NCI-H2081 (cell line): ENCODE results near the gene RGS19.

Source experiments
- DNase-seq, 2 experiments: peaks; one replicate each; lab custom pipeline; 2025; lab: John Stamatoyannopoulos, UW

The RGS19 gene

GRCh38 chr20:64107736-64108457 lies 28.6 kb upstream of the RGS19 start:
- DNase-seq, result no peak

GRCh38 chr20:64106981-64107735 lies 27.8 kb upstream of the RGS19 start, which contains the start of gene NPBWR2:
Gene NPBWR2 (minus strand): TSS chr20:64107565. CDS start chr20:64106831, 734 bp downstream.
- DNase-seq, result no peak

DNA sequence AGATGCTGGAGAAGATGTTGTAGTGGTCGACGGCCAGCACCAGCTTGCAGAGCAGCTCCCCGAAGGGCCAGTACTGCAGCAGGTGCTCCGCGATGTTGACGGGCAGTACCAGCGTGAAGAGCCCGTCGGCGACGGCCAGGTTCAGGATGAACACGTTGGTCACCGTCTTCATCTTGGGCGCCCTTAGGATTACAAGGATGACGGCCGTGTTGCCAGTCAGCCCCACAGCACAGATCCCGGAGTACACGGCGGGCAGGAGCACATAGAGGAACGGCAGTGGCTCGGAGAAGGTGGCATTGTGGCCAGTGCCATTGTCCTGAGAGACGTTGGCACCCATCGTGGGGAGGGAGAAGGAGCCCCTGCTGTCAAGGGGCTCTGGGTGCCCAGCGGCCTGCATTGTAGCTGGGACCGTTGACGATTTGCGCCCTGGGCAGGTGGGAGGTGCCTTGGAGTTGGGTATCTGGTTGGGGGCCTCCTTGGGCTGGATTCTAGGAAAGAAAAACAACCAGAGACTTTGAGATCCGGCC lies 27.2 kb upstream of the RGS19 start:
- DNase-seq, result no peak

GRCh38 chr20:64105846-64106434 lies 26.6 kb upstream of the RGS19 start:
- DNase-seq, result no peak

DNA sequence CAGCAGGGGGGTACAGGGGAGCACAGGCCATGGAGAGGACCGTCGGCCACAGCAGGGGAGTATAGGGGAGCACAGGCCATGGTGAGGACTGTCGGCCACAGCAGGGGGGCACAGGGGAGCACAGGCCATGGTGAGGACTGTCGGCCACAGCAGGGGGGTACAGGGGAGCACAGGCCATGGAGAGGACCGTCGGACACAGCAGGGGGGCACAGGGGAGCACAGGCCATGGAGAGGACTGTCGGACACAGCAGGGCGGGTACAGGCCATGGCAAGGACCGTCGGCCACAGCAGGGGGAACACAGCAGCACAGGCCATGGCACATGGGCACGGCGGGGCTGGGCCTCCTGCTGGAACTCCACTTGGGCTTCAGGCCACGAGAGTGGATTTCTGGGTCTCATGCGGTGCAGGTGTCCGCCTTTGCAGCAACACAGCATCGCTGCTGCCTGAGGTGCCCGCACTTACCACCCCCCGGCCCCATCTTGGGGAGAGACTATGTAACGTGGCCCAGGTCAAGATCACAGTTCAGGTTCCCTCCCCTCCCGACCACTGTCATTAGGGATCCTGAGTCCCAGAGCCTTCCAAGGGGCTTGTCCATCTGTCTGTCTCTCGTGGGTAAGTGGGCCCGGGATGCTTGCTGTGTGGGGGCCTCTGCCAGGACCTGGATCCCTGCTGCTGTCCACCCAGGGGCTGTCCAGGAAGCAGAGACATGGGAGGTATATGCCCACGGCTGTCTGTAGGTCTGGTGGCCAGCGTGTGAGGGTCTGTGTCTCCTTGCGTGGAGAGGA lies 25.5 kb upstream of the RGS19 start:
- DNase-seq, result no peak

DNA sequence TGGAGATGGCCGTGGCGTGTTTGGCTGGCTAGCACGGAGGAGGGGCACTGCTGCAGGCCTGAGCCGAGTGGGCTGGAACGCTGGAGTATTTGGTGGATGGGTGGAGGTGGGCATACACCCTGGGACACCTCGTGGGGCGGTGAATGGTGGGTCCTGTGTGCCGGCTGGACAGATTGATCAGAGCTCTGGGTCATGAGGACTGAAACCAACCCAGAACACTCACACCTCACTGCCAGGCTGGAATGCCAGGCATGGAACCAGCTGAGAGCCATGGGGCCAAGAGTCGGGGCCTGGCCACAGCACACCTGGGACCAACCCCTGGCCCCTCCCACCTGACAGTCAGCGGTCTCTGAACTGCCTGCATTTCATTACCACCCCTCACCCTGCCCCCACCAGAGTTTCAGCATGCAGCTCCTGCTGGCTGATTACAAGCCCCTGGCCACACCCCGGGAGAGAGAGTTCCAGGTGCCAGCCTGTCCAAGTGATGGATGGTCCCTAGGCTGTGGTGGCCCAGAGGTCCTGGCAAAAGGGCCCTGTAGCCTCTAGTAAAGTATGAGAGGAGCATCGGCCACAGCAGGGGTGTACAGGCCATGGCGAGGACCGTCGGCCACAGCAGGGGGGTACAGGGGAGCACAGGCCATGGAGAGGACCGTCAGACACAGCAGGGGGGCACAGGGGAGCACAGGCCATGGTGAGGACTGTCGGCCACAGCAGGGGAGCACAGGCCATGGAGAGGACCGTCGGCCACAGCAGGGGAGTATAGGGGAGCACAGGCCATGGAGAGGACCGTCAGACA lies 24.8 kb upstream of the RGS19 start:
- DNase-seq, result no peak

- peak; percentile 47 to 59 for DNase-seq
These were observed 23.5 kb upstream of the RGS19 start for GRCh38 chr20:64102647-64103354.

DNA sequence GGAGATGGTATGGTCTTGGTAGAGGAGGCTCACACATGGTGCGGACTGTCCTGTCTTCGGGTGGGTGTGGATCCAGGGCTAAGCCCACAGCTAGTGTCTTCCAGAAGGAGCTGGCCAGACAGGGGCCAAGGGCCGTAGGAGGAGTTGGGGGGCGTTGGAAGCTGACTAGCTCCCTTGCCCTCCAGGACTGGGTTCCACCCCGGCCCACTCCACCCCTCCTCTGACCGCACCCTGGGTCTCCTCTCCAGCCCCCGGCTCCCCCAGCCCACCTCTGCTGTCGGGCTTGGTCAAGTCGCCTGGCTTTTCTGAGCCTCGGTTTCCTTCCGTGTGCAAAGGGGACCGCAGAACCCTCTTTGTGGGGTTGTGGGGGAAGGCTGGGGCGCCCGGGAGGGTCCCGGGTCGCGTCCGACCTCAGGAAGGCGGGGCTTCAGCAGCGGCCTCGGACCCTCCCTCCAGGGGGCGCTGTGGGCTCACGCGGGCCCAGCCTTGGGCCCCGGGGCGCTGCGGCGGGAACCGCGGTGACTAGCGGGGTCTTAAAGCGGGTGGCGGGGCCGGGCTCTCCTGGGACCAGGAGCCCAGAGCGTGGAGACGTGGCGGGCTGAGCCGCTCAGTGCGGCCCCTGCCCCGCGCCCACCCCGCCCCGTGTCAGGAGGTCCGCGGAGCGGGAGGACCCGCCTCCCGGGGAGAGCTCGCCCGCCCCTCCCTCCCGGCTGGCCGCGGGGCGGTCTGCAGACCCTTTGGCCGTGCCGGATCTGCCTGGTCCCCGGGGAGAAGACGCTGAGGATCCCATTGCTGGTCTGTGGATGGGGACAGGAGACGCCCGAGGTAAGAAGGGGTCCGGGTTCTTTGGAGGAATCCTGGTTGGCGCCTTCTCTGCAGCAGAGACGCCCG lies 22.7 kb upstream of the RGS19 start:
- peak; percentile 48 to 52 for DNase-seq

DNA sequence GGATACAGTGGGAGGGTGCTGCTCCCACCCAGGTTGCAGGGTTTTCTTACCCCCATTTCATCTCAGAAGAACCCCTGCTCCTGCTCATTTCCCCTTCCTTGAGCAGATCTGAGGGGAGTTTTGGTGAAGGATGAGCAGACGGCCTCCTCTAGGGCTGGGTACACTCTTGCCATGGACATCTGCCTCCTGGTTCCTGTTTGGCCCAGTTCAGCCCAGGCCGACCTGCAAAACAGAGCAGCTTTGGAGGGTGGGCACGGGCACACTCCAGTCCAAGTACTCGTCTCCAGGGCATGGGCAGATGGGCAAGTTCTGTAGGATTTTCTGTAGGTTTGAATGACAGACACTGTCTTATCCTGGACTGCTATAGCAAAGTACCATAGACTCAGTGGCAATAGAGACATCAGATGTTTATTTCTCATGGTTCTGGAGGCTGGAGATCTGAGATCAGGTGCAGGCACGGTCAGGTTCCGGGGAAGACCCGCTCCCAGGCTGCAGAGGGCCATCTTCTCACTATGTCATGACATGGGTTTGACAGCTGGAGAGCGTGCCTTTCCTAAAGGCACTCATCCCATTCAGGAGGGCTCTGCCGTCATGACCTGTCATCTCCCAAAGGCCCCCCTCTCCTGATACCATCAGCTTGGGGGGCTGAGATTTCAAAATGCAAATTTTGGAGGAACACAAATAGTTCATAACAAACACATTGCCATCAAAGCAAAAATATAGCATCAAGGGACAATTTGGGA lies 21.8 kb upstream of the RGS19 start:
- DNase-seq, result no peak

DNA sequence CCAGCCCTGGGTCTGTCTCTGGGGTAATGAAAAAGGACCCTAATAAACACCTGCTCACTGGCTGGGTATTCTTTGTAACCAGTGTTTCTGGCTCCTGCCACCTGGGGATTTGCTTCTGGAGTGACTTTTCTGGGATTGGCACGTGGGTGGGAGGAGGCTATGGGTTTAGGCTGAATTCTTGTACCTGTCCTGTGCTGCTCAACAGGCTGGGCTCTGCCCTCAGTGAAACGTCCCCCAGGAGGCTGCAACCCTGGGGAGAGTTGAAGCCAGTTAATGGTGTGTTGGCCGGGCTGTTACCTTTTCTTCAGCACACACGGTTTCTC lies 21.2 kb upstream of the RGS19 start:
- no peak for DNase-seq

- DNase-seq, result peak; percentile 37 to 57
These were observed 20.7 kb upstream of the RGS19 start for GRCh38 chr20:64099880-64100565.

GRCh38 chr20:64099086-64099786 lies 19.9 kb upstream of the RGS19 start:
- DNase-seq, result peak; percentile 52 to 87

DNA sequence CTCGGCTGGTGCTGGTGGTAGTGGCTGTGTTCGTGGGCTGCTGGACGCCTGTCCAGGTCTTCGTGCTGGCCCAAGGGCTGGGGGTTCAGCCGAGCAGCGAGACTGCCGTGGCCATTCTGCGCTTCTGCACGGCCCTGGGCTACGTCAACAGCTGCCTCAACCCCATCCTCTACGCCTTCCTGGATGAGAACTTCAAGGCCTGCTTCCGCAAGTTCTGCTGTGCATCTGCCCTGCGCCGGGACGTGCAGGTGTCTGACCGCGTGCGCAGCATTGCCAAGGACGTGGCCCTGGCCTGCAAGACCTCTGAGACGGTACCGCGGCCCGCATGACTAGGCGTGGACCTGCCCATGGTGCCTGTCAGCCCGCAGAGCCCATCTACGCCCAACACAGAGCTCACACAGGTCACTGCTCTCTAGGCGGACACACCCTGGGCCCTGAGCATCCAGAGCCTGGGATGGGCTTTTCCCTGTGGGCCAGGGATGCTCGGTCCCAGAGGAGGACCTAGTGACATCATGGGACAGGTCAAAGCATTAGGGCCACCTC lies 19.2 kb upstream of the RGS19 start:
- DNase-seq, result no peak

DNA sequence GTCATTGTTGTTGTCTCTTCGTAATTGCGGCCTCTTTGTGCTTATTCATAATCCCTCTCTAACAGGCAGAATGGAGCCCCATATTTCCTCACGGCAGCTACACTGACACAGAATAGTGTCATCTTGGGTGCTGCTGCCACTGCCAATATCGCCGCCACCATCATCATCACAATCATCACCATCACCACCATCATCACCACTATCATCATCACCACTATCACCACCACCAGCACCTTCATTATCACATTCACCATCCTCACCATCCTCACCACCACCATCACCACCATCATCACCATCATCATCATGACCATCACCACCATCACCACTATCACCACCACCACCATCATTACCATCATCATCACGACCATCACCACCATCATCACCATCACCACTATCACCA lies 17.2 kb upstream of the RGS19 start:
- DNase-seq, result no peak

DNA sequence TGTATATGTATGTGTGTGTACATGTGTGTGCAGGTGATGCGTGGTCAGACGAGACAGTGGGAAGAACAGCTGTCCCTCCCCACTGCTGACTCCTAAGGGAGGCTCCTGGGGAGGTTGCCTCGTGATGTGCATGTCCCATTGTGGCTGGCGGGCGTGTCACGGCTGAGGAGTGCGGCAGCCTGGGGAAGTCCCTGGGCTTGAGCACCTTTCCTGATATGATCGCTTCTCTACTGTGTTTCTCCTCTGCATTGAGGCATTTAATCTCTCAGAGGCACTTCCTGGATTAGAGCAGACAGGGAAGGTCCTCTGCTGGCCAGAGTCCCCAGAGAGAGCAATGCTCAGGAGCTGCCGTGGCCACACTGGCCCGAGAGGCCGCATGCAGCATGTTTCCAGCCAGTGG lies 16.6 kb upstream of the RGS19 start:
- DNase-seq, result no peak

- no peak for DNase-seq
These were observed 16.1 kb upstream of the RGS19 start for GRCh38 chr20:64095455-64095854.

DNA sequence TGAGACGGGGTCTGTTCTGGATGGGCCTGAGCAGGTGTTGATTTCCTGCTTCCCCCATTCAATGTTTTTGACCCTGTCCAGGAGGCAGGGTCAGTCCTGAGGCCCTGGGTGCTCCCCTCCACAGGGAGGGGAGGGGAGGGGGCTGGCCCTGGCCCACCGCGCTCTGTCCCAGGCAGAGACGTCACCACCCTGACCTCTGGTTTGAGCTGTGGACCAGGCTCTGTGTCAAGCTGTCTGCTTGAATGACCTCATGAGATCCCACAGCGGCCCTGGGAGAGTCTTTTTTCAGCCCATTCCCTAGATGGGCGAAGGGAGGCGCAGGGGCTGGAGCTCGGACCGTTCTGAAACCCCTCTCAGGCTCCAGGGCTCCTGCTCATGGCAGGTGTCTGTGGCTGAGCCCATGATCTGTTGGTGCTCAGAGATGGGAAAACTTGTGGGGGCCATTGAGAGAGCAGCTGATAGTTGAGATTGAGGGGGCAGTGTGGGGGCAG lies 13.7 kb upstream of the RGS19 start:
- DNase-seq, result no peak
